ENCODE data around the gene PDAP1.

PDAP1 gene

DNA sequence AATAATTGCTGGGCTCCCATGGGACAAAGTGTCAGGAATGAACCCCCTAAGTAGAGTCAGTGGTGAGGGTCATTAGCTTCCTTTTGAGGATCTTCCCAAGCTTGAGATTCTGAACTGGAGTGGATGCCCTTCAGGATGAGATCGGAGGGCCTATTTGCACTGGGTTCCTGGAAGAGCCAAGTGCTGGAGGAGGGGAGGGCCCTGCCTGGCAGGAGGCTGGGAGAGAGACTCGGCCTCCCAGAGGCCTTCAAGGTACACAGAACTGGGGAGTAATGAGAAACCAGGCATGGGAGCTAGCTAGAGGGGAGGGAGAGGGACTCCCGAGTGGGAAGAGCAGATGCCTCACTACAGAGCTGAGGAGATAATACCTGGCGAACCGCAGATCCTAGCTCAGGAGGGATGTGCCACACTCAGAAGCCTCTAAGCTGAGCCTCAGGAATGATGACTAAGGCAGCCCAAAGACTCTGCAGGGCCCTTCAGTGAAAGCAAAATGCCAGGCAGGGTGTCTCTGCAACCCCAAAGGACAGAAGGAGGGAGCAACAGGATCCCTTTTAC lies 9.4 kb downstream of the PDAP1 start:
- DNase-seq (ENCODE audit: low spot score) = no peak
- in situ Hi-C loops (cut with MboI; ENCODE audit: low pct_unique_long_range_greater_than_20kb, low sequenced_read_pairs, unreplicated experiment) = no loop called here
- TF ChIP-seq, protein P1, sequence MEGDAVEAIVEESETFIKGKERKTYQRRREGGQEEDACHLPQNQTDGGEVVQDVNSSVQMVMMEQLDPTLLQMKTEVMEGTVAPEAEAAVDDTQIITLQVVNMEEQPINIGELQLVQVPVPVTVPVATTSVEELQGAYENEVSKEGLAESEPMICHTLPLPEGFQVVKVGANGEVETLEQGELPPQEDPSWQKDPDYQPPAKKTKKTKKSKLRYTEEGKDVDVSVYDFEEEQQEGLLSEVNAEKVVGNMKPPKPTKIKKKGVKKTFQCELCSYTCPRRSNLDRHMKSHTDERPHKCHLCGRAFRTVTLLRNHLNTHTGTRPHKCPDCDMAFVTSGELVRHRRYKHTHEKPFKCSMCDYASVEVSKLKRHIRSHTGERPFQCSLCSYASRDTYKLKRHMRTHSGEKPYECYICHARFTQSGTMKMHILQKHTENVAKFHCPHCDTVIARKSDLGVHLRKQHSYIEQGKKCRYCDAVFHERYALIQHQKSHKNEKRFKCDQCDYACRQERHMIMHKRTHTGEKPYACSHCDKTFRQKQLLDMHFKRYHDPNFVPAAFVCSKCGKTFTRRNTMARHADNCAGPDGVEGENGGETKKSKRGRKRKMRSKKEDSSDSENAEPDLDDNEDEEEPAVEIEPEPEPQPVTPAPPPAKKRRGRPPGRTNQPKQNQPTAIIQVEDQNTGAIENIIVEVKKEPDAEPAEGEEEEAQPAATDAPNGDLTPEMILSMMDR (IDR thresholded peaks at IDR 0.05; ENCODE audit: extremely low read depth, insufficient read depth, missing control alignments) = no peak

DNA sequence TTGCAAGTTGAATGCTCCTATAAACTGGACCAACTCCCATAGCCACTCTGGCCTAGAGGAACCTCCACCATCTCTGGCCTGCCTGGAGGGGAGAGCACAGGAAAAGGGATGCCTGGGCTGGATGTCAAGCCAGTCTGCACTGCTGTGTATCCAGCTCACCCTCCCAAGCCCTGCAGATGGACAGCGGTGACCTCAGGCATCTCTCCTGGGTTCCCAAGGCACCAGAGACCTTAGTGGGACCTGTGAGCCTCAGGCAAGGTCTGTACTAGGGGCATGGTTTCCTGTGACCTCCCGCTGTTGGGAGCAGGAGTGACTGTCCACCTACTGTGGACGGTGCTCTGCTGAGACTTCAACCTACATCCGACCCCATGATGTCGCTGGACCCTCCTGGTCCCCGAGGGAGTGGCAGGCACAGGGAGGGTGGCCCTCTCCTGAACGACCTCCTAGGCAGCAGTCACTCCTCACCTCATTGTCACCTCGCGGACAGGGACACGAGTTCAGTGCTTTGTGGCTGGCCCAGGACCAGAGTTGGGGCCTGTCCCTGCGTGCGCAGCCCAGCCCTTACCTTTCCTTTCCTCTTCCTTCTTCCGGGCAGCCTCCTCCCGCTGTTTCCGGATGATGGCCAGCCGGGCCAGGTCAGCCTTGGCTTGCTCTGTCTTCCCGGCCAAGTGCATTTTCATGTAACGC lies 11.0 kb downstream of the PDAP1 start:
- TF ChIP-seq, protein P1 (IDR thresholded peaks at IDR 0.05; ENCODE audit: extremely low read depth, insufficient read depth, missing control alignments) = no peak
- in situ Hi-C loops (cut with MboI; ENCODE audit: low pct_unique_long_range_greater_than_20kb, low sequenced_read_pairs, unreplicated experiment) = no loop called here
- DNase-seq (ENCODE audit: low spot score) = no peak

DNA sequence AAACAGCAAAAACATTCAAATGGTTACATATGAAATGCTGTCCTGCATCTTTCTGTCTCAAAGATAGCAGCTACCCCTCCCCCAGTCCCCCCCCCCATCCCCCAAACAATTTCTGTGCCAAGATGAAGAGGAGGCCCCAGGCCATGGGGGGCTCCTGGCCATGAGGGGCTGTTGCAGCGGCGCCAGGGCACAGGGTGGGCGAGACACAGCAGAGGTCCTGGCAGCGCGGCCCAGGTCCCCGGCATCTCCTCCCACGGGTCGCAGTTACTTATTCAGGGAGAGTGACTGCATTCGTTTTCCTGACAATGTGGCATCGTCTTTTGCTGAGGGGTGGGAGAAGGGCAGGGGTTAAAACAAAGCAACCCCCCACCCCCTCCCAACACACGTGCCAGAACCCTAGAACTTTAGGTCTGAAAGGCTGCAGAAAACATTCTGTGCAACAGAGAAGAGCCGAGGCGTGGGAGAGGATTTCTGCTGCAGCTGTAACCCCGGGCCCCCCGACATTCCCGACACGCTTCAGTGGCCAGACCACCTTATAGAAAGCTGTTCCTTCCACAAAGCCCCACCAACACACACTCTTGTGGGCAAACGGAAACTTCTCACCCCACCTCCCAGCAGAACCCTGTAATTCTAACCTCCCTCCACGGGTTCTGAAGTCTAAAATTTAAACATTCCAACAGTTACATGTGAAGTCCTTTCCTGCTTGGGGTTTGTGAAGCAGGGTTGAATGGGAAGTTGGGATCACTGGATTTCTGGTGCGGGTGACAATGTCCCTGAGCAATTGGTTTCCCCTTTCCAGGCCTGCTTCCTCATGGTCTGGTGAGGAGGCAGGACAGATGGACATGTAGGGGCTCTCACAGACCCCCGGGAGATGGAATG lies 11.7 kb downstream of the PDAP1 start:
- TF ChIP-seq, protein P1 (IDR thresholded peaks at IDR 0.05; ENCODE audit: extremely low read depth, insufficient read depth, missing control alignments) = no peak
- in situ Hi-C loops (cut with MboI; ENCODE audit: low pct_unique_long_range_greater_than_20kb, low sequenced_read_pairs, unreplicated experiment) = no loop called here
- DNase-seq (ENCODE audit: low spot score) = no peak

- DNase-seq (ENCODE audit: low spot score) = no peak
- TF ChIP-seq, protein P1 (IDR thresholded peaks at IDR 0.05; ENCODE audit: extremely low read depth, insufficient read depth, missing control alignments) = no peak
- in situ Hi-C loops (cut with MboI; ENCODE audit: low pct_unique_long_range_greater_than_20kb, low sequenced_read_pairs, unreplicated experiment) = no loop called here
These were observed 12.6 kb downstream of the PDAP1 start for GRCh38 chr7:99395616-99396327.

DNA sequence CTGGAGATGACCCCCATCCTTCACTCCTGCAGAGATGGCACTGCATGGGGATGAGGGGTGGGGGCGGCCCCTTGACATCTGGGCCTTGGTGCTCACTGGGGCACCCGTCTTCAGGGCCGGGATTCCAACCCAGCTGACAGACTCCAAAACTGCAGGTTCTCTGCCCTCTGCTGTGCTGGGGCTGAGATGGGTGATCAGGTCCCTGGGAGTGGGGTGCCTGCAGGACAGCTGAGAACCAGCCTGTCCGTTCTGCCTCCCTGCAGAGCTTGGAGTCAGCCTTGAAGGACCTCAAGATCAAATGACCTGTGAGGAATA lies 14.3 kb downstream of the PDAP1 start:
- no peak for DNase-seq (ENCODE audit: low spot score)
- in situ Hi-C loops (cut with MboI; ENCODE audit: low pct_unique_long_range_greater_than_20kb, low sequenced_read_pairs, unreplicated experiment) = no loop called here
- TF ChIP-seq, protein P1 (IDR thresholded peaks at IDR 0.05; ENCODE audit: extremely low read depth, insufficient read depth, missing control alignments) = no peak
